Measurements from ENCODE around the gene LILRB2.

GRCh38 chr19:54252845-54253244, 28.1 kb downstream of the LILRB2 start:
- TF ChIP-seq POLR2A (IDR thresholded peaks at IDR 0.05), result no peak
- TF ChIP-seq CTCF (IDR thresholded peaks at IDR 0.05), result no peak
